ENCODE measurements around the gene GPR75.

Gene GPR75

GRCh38 chr2:53811601-53812000 is 48.2 kb downstream of the GPR75 start:
- DNase-seq (ENCODE audit: low read depth in 1 of 2, low spot score in 1 of 2) = no peak

Data from activated CD4-positive, alpha-beta T cell treated with anti-CD3 and anti-CD28 coated beads, Interleukin-2, amount 50 U/mL, for 24 hours (primary cell).